Stimulated activated CD4-positive, alpha-beta T cell treated with anti-CD3 and anti-CD28 coated beads, Interleukin-2, amount 100 ng/mL, for 4 hours (primary cell): Measurements from ENCODE around the gene CUEDC2.
"Not testable (repeated sequence)": the region's sequence is repeated elsewhere in the genome, so short reads cannot be mapped to it uniquely, and the experiment has no call there.

ENCODE experiments used
- DNase-seq: peaks from one replicate; pipeline ENCODE4 v3.0.0-alpha.2; 2020; ENCODE audit warnings: low read depth

Gene CUEDC2

GRCh38 chr10:102454662-102455487 is 22.5 kb upstream of the CUEDC2 start:
- DNase-seq = not testable (repeated sequence)

GRCh38 chr10:102453502-102453901 is 21.1 kb upstream of the CUEDC2 start:
- no peak for DNase-seq

- no peak for DNase-seq
Measured at GRCh38 chr10:102452672-102453340, 20.4 kb upstream of the CUEDC2 start.

GRCh38 chr10:102451105-102451969 is 19.0 kb upstream of the CUEDC2 start, which contains the start of gene C10orf95:
Gene C10orf95, minus strand, starts transcription at chr10:102451543. Its CDS starts 450 bp downstream, at chr10:102451093.
- DNase-seq = no peak

GRCh38 chr10:102450374-102451104 is 18.2 kb upstream of the CUEDC2 start:
- DNase-seq = peak; percentile 79

GRCh38 chr10:102450124-102450373 is 17.7 kb upstream of the CUEDC2 start:
- DNase-seq = no peak

- peak; percentile 87 for DNase-seq
Measured at GRCh38 chr10:102449321-102450123, 17.1 kb upstream of the CUEDC2 start.

GRCh38 chr10:102444851-102445250 is 12.5 kb upstream of the CUEDC2 start:
- no peak for DNase-seq

- no peak for DNase-seq
Measured at GRCh38 chr10:102438374-102438773, 6.0 kb upstream of the CUEDC2 start.

- DNase-seq = no peak
Measured at GRCh38 chr10:102437515-102437914, 5.1 kb upstream of the CUEDC2 start.

- no peak for DNase-seq
Measured at GRCh38 chr10:102436312-102436711, 3.9 kb upstream of the CUEDC2 start.

- DNase-seq = peak; percentile 53
Measured at GRCh38 chr10:102435529-102436233, 3.3 kb upstream of the CUEDC2 start.

- DNase-seq = no peak
Measured at GRCh38 chr10:102435133-102435497, 2.7 kb upstream of the CUEDC2 start.

GRCh38 chr10:102434394-102435132 is 2.2 kb upstream of the CUEDC2 start:
- DNase-seq = no peak

GRCh38 chr10:102433619-102434046 is 1.3 kb upstream of the CUEDC2 start:
- no peak for DNase-seq

GRCh38 chr10:102431452-102432124 is 786 bp downstream of the CUEDC2 start:
- DNase-seq = no peak

GRCh38 chr10:102429468-102429867 is 2.9 kb downstream of the CUEDC2 start:
- no peak for DNase-seq

- DNase-seq = no peak
Measured at GRCh38 chr10:102426803-102427287, 5.5 kb downstream of the CUEDC2 start.

GRCh38 chr10:102425444-102425843 is 6.9 kb downstream of the CUEDC2 start:
- DNase-seq = no peak
